Neural progenitor cell (in vitro differentiated cells): ENCODE data around the gene PIAS2. TPM values are rescaled to one million over a fixed set of nuclear protein-coding genes. Genes with fewer than 3 reads are reported as not detected.

ENCODE experiments used
- DNase-seq: peaks from one replicate; pipeline ENCODE4 v3.0.0-alpha.2; 2016; ENCODE audit warnings: low spot score
- H2AFZ ChIP-seq: fragments of 200-600 bp; sonication (generic); replicated peaks from 2 replicates; pipeline ENCODE4 v1.6.1; 2016; ENCODE audit warnings: antibody characterized with exemption
- H3F3A ChIP-seq: fragments of 200-600 bp; sonication (generic); 2 replicates; pipeline ENCODE4 v1.6.1; 2016; ENCODE audit warnings: antibody characterized with exemption, low read depth
- H3K27ac ChIP-seq: fragments of 200-600 bp; sonication (generic); 2 replicates; pipeline ENCODE4 v1.5.1; 2016; ENCODE audit warnings: mild to moderate bottlenecking
- H3K27me3 ChIP-seq: fragments of 200-600 bp; sonication (generic); 2 replicates; pipeline ENCODE4 v1.6.1; 2016; ENCODE audit warnings: mild to moderate bottlenecking, moderate library complexity
- H3K36me3 ChIP-seq: fragments of 200-600 bp; sonication (generic); 2 replicates; pipeline ENCODE4 v1.5.1; 2016
- H3K4me1 ChIP-seq: fragments of 200-600 bp; sonication (generic); 2 replicates; pipeline ENCODE4 v1.6.1; 2016; ENCODE audit warnings: mixed run types
- H3K4me2 ChIP-seq: fragments of 200-600 bp; sonication (generic); 2 replicates; pipeline ENCODE4 v1.6.1; 2016
- H3K4me3 ChIP-seq: fragments of 200-600 bp; sonication (generic); 2 replicates; pipeline ENCODE4 v1.5.1; 2016
- H3K79me2 ChIP-seq: fragments of 200-600 bp; sonication (generic); 2 replicates; pipeline ENCODE4 v1.6.1; 2016; ENCODE audit warnings: low read depth
- H3K9ac ChIP-seq: fragments of 200-600 bp; sonication (generic); 2 replicates; pipeline ENCODE4 v1.6.1; 2016
- H3K9me3 ChIP-seq: fragments of 200-600 bp; sonication (generic); 2 replicates; pipeline ENCODE4 v1.5.1; 2016; ENCODE audit warnings: low read depth
- H4K20me1 ChIP-seq: fragments of 200-600 bp; sonication (generic); 2 replicates; pipeline ENCODE4 v1.6.1; 2016; ENCODE audit warnings: low read depth
- H3K27ac Mint-ChIP-seq: 3 replicates; pipeline ENCODE4 v1.8.0; 2021; ENCODE audit warnings: mixed read lengths
- H3K27me3 Mint-ChIP-seq: 2 replicates; pipeline ENCODE4 v1.8.0; 2022; ENCODE audit warnings: low read depth, mild to moderate bottlenecking, inconsistent platforms, moderate library complexity, mixed read lengths; ENCODE audit not compliant: insufficient read depth
- H3K36me3 Mint-ChIP-seq: 3 replicates; pipeline ENCODE4 v1.8.0; 2021; ENCODE audit warnings: mixed read lengths
- H3K4me1 Mint-ChIP-seq: 3 replicates; pipeline ENCODE4 v1.8.0; 2021; ENCODE audit warnings: mixed read lengths
- H3K4me3 Mint-ChIP-seq: 3 replicates; pipeline ENCODE4 v1.8.0; 2021; ENCODE audit warnings: mild to moderate bottlenecking, moderate library complexity, mixed read lengths
- H3K9me3 Mint-ChIP-seq: 3 replicates; pipeline ENCODE4 v1.8.0; 2020; ENCODE audit warnings: mixed read lengths
- EZH2 ChIP-seq: fragments of 200-600 bp; sonication (generic); IDR thresholded peaks from 2 replicates; pipeline ENCODE4 v1.6.1; 2017; ENCODE audit warnings: antibody characterized with exemption, mild to moderate bottlenecking, moderate library complexity
- EZH2phosphoT487 ChIP-seq: fragments of 200-600 bp; sonication (generic); IDR thresholded peaks from 2 replicates; pipeline ENCODE4 v1.6.1; 2017; ENCODE audit warnings: antibody characterized with exemption
- total RNA-seq: library from RNA; depleted of rRNA; stranded (reverse); fragments of >200 nt; gene quantifications from 2 replicates; pipeline ENCODE4 v1.2.3, GENCODE V29; 2015; ENCODE audit warnings: low replicate concordance
- TF ChIP-seq, protein P1 (sequence below): fragments of 200-600 bp; sonication (generic); IDR thresholded peaks from 2 replicates; pipeline ENCODE4 v1.5.1; 2017; ENCODE audit warnings: antibody characterized with exemption, mild to moderate bottlenecking

Gene PIAS2
- total RNA-seq, 1 donor from 2014 or later = 39.4 TPM

DNA sequence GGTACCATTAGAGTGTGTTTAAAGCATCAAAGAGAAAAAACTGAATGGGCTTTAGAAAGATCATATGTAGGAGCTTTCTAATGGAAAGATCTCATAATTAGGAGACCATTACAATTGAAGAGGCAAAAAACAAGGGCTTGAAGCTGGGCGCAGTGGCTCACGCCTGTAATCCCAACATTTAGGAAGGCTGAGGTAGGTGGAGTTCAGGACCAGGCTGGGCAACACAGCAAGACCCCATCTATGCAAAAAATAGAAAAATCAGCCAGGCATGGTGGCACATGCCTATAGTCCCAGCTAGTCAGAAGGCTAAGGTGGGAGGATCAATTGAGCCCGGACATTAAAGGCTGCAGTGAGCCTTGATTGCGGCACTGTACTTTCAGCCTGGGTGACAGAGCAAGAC lies 59.0 kb downstream of the PIAS2 start:
- TF ChIP-seq EZH2phosphoT487 (no peak), EZH2 (no peak)
- TF ChIP-seq, protein P1, sequence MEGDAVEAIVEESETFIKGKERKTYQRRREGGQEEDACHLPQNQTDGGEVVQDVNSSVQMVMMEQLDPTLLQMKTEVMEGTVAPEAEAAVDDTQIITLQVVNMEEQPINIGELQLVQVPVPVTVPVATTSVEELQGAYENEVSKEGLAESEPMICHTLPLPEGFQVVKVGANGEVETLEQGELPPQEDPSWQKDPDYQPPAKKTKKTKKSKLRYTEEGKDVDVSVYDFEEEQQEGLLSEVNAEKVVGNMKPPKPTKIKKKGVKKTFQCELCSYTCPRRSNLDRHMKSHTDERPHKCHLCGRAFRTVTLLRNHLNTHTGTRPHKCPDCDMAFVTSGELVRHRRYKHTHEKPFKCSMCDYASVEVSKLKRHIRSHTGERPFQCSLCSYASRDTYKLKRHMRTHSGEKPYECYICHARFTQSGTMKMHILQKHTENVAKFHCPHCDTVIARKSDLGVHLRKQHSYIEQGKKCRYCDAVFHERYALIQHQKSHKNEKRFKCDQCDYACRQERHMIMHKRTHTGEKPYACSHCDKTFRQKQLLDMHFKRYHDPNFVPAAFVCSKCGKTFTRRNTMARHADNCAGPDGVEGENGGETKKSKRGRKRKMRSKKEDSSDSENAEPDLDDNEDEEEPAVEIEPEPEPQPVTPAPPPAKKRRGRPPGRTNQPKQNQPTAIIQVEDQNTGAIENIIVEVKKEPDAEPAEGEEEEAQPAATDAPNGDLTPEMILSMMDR = no peak
- Histone ChIP-seq H4K20me1 (no peaks in the 10 kb centered on the region), H3K27me3 (no peaks in the 10 kb centered on the region), H3K4me1 (no peaks in the 10 kb centered on the region), H3K4me3 (no peak overlapping the region), H3K9ac (no peak overlapping the region), H3K36me3 (no peaks in the 10 kb centered on the region), H3K27ac (no peak overlapping the region), H3K79me2 (peaks cover 6% of the 10 kb centered on the region), H3K4me2 (no peak overlapping the region), H3K9me3 (no peaks in the 10 kb centered on the region), H2AFZ (no peak overlapping the region), H3F3A (no peaks in the 10 kb centered on the region)
- peaks cover 20% of the 10 kb centered on the region for H3K36me3 Mint-ChIP-seq
- peaks cover 2% of the 10 kb centered on the region for H3K4me1 Mint-ChIP-seq
- H3K4me3 Mint-ChIP-seq = no peak overlapping the region
- H3K27me3 Mint-ChIP-seq = no peaks in the 10 kb centered on the region
- no peak overlapping the region for H3K27ac Mint-ChIP-seq
- H3K9me3 Mint-ChIP-seq = no peaks in the 10 kb centered on the region
- no peak for DNase-seq

DNA sequence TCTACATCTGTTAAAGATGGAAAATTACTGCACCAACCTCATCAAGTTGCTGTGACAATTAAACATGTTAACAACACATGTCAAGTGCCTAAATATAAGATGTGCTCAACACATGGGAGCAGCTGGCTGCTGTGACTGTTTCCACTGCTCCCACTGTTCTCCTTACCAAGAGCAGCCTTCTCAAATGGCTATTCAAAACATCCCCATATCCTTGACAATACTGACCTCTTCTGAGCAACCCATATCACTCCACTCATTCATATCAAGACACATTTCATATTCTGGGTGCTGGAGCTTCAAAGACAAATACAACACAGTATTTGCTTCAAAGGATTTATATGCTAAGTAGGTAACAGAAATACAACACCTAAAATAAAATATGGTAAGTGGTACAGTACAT lies 60.3 kb downstream of the PIAS2 start:
- peaks cover 18% of the 10 kb centered on the region for H3K36me3 Mint-ChIP-seq
- no peak overlapping the region for H3K9ac ChIP-seq
- peaks cover 2% of the 10 kb centered on the region for H3K4me1 Mint-ChIP-seq
- H3K79me2 ChIP-seq = peaks cover 6% of the 10 kb centered on the region
- H2AFZ ChIP-seq = no peak overlapping the region
- H3K27ac Mint-ChIP-seq = no peak overlapping the region
- H3K4me3 Mint-ChIP-seq = no peak overlapping the region
- H3K9me3 Mint-ChIP-seq = no peaks in the 10 kb centered on the region
- no peak overlapping the region for H3K27ac ChIP-seq
- no peak overlapping the region for H3K4me3 ChIP-seq
- no peaks in the 10 kb centered on the region for H3K4me1 ChIP-seq
- H3K4me2 ChIP-seq = no peak overlapping the region
- TF ChIP-seq EZH2phosphoT487 (no peak), EZH2 (no peak)
- TF ChIP-seq, protein P1 = no peak
- no peaks in the 10 kb centered on the region for H3K27me3 Mint-ChIP-seq
- no peaks in the 10 kb centered on the region for H3K36me3 ChIP-seq
- no peaks in the 10 kb centered on the region for H3F3A ChIP-seq
- H4K20me1 ChIP-seq = no peaks in the 10 kb centered on the region
- H3K27me3 ChIP-seq = no peaks in the 10 kb centered on the region
- no peak for DNase-seq
- H3K9me3 ChIP-seq = no peaks in the 10 kb centered on the region

DNA sequence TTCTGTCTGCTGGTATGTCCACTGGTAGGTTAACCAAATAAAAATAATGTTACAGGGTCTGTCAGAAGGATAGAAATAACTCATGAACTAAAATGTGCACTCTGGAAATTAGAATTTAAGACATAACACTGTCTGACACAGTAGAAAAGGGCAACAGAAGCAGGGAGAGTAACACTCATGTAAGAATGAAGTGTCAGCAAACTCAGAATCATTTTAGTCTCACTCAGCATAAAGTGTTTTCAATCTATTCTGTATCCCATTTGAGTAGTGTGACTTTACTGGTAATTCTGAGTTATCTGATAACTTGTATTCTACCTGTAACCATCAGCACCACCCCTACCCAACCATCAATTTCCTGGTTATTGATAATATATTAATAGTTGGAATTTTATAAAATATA lies 68.3 kb downstream of the PIAS2 start:
- no peak overlapping the region for H3K27ac Mint-ChIP-seq
- no peak for TF ChIP-seq EZH2phosphoT487
- TF ChIP-seq, protein P1 = no peak
- TF ChIP-seq EZH2 = no peak

More for the DNA sequence above, 68.3 kb downstream of the PIAS2 start:
- no peaks in the 10 kb centered on the region for H3K9me3 ChIP-seq
- H3K36me3 ChIP-seq = no peaks in the 10 kb centered on the region
- H3K4me2 ChIP-seq = no peak overlapping the region
- H2AFZ ChIP-seq = no peak overlapping the region
- H3K4me1 Mint-ChIP-seq = no peaks in the 10 kb centered on the region
- no peaks in the 10 kb centered on the region for H3K27me3 ChIP-seq
- H3K27me3 Mint-ChIP-seq = no peaks in the 10 kb centered on the region
- H3F3A ChIP-seq = no peaks in the 10 kb centered on the region
- H3K4me3 Mint-ChIP-seq = no peak overlapping the region
- H3K36me3 Mint-ChIP-seq = peaks cover 8% of the 10 kb centered on the region
- H3K9ac ChIP-seq = no peak overlapping the region
- no peaks in the 10 kb centered on the region for H3K4me1 ChIP-seq
- peaks cover 5% of the 10 kb centered on the region for H4K20me1 ChIP-seq
- no peak overlapping the region for H3K27ac ChIP-seq
- H3K9me3 Mint-ChIP-seq = no peaks in the 10 kb centered on the region
- H3K4me3 ChIP-seq = no peak overlapping the region
- no peak for DNase-seq
- H3K79me2 ChIP-seq = no peaks in the 10 kb centered on the region
